Measurements from ENCODE around the gene MRI1. TPM values are rescaled to one million over a fixed set of nuclear protein-coding genes. Genes with fewer than 3 reads are reported as not detected.

Gene MRI1
- total RNA-seq (2021): 30.1 and 33.8 TPM in 2 replicates
- Bru-seq, nascent RNA: percentile 48 among the genes with signal in this experiment
- percentile 63 among the genes with signal in this experiment for BruChase-seq, experiment 1, labeled RNA remaining after a 2-hour chase
- BruChase-seq, experiment 2, labeled RNA remaining after a 6-hour chase: percentile 70 among the genes with signal in this experiment
- long read RNA-seq, partial matches to known transcripts: 1 of 8 reads
- long read RNA-seq, other reads (novel, unspliced or antisense): 4 of 8 reads

DNA sequence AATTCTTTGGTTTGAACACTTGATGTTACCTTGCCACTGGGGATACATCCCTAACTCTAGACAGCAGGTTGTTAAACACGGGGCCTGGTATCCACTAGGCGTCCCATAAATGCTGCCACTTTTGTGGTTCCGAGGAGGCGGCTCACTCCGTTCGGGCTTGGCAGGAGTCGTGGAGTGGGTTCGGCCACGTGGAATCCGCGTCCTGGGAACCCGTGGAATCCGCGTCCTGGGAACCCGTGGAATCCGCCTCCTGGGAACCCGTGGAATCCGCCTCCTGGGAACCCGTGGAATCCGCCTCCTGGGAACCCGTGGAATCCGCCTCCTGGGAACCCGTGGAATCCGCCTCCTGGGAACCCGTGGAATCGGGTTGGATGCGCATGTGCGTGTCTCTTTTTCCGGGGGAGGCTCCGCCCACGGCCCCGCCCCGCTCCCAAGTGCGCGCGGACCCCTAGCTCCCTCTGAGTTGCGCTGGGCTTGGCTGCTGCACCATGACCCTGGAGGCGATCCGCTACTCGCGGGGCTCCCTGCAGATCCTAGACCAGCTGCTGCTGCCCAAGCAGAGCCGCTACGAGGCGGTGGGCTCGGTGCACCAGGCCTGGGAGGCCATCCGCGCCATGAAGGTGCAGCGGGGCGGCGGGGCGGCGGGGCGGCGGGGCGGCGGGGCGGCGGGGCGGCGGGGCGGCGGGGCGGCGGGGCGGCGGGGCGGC is at the start of gene MRI1:
Gene MRI1, plus strand, starts transcription at position 422 of the 707 bp plus-strand sequence. Its CDS starts 67 bp downstream, at position 489.
- BruUV-seq (replicated peaks): TSS peak; percentile 92
- 0 out of 2 replicates have a peak, but pooled peaks cover 3% of the 10 kb centered on the region for H3K36me3 ChIP-seq (ENCODE audit: low read depth)
- ChIA-PET CTCF (interaction anchor here (0.6 to 1.1 kb wide), 2 partner anchors 98 to 108 kb away, joined by 3 to 6 read pairs; no protein-coding TSS in a partner anchor), POLR2A (ENCODE audit: unreplicated experiment) (interaction anchor here (0.5 to 1.0 kb wide), 5 partner anchors 31 to 597 kb away, joined by 3 to 9 read pairs (median 4); partner anchors contain the start of gene ZSWIM4)
- H3K9me2 ChIP-seq (ENCODE audit: insufficient read depth): no peaks in the 10 kb centered on the region
- no peak for TF ChIP-seq EZH2 (IDR thresholded peaks at IDR 0.05; ENCODE audit: low read depth)
- no peaks in the 10 kb centered on the region for H3K9me3 ChIP-seq (ENCODE audit: insufficient read depth, low read depth)
- intact Hi-C loops (cut with micrococcal nuclease; ENCODE audit: unreplicated experiment): loop anchor here (2.0 kb wide), 1 partner anchor 31 kb away; the partner anchor contains the start of gene ZSWIM4
- peak within 1 kb of the TSS; percentile 75 for H2AFZ ChIP-seq
- peak within 1 kb of the TSS; percentile 64 for H3K4me2 ChIP-seq
- peaks cover 21% of the 10 kb centered on the region for H3K79me2 ChIP-seq (ENCODE audit: low read depth)
- H4K20me1 ChIP-seq (ENCODE audit: insufficient read depth): peaks cover 6% of the 10 kb centered on the region; the same call in 1 of the 2 replicates
- H3K27ac ChIP-seq: peak within 1 kb of the TSS; percentile 35; the same call in 1 of the 2 replicates
- H3K4me1 ChIP-seq (replicated peaks; ENCODE audit: insufficient read depth): peaks cover 9% of the 10 kb centered on the region; the same call in 1 of the 2 replicates
- peak within 1 kb of the TSS; percentile 61 for H3K4me3 ChIP-seq
- no peaks in the 10 kb centered on the region for H3K27me3 ChIP-seq (ENCODE audit: insufficient read depth, low read depth)
- DNase-seq: peak in 1 of 2 experiments; percentile 72
- peaks cover 25% of the 10 kb centered on the region; the same call in 1 of the 2 replicates for H3F3A ChIP-seq (ENCODE audit: insufficient read depth, low read depth)

DNA sequence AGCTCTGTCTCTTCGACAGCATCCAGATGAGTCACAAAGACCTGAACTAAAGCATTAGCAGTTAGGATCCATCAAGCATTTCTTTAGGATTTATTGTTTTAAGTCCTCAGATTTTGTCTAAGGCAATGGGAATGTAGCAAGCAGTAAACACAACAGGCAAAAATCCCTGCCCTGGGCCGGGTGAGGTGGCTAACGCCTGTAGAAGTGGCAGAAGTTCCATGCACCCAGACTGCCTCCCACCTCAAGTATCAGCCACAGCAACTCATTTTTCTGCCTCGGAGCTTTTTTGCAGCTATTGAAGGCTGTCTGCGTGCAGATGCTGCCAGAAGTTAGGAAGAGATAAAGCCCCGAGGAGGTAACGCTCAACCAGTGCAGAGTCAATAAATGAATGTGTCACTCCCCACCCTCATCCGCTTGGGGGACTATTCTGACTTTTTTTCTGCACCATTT is 47.1 kb upstream of the MRI1 start:
- intact Hi-C loops (cut with micrococcal nuclease; ENCODE audit: unreplicated experiment): no loop called here
- H3K27me3 ChIP-seq (ENCODE audit: insufficient read depth, low read depth): peaks cover 71% of the 10 kb centered on the region
- H2AFZ ChIP-seq: no peak overlapping the region
- ChIA-PET CTCF (no interaction called here), POLR2A (ENCODE audit: unreplicated experiment) (no interaction called here)
- no peak overlapping the region for H3K4me2 ChIP-seq
- no TSS peak for BruUV-seq (replicated peaks)
- H3K9me2 ChIP-seq (ENCODE audit: insufficient read depth): no peaks in the 10 kb centered on the region
- H3K36me3 ChIP-seq (ENCODE audit: low read depth): no peaks in the 10 kb centered on the region
- TF ChIP-seq, protein P1, sequence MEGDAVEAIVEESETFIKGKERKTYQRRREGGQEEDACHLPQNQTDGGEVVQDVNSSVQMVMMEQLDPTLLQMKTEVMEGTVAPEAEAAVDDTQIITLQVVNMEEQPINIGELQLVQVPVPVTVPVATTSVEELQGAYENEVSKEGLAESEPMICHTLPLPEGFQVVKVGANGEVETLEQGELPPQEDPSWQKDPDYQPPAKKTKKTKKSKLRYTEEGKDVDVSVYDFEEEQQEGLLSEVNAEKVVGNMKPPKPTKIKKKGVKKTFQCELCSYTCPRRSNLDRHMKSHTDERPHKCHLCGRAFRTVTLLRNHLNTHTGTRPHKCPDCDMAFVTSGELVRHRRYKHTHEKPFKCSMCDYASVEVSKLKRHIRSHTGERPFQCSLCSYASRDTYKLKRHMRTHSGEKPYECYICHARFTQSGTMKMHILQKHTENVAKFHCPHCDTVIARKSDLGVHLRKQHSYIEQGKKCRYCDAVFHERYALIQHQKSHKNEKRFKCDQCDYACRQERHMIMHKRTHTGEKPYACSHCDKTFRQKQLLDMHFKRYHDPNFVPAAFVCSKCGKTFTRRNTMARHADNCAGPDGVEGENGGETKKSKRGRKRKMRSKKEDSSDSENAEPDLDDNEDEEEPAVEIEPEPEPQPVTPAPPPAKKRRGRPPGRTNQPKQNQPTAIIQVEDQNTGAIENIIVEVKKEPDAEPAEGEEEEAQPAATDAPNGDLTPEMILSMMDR (conservative IDR thresholded peaks at IDR 0.05): no peak
- no peak for TF ChIP-seq EZH2 (IDR thresholded peaks at IDR 0.05; ENCODE audit: low read depth)
- no peak overlapping the region for H3K27ac ChIP-seq
- H4K20me1 ChIP-seq (ENCODE audit: insufficient read depth): no peaks in the 10 kb centered on the region
- DNase-seq: no peak
- no peaks in the 10 kb centered on the region for H3K9me3 ChIP-seq (ENCODE audit: insufficient read depth, low read depth)
- H3K4me1 ChIP-seq (replicated peaks; ENCODE audit: insufficient read depth): no peaks in the 10 kb centered on the region
- no peak overlapping the region for H3K4me3 ChIP-seq
- H3K79me2 ChIP-seq (ENCODE audit: low read depth): no peaks in the 10 kb centered on the region
- no peaks in the 10 kb centered on the region for H3F3A ChIP-seq (ENCODE audit: insufficient read depth, low read depth)

DNA sequence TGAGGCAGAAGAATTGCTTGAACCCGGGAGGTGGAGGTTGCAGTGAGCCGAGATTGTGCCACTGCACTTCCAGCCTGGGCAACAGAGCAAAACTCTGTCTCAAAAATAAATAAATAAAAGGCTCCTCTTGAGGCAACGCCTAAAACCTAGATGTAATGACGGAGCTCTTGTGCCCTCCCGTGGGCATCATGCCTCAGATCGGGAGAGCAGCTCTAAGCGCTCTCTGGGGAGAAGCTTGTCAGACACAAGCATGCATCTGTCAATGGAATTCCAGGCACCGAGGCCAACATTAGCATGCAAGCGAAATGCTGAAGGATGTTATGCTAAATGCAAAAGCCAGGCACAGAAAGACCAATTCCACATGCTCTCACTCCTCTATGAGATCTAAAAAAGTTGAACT is 45.6 kb upstream of the MRI1 start:
- H3K27ac ChIP-seq: no peak overlapping the region
- intact Hi-C loops (cut with micrococcal nuclease; ENCODE audit: unreplicated experiment): loop anchor here (2.0 kb wide), 1 partner anchor 442 kb away; no protein-coding TSS in a partner anchor
- CTCF ChIA-PET: no interaction called here

More for the DNA sequence above, 45.6 kb upstream of the MRI1 start:
- Histone ChIP-seq H3K79me2 (ENCODE audit: low read depth) (no peaks in the 10 kb centered on the region), H3F3A (ENCODE audit: insufficient read depth, low read depth) (peaks cover 5% of the 10 kb centered on the region; the same call in 1 of the 2 replicates), H2AFZ (no peak overlapping the region), H3K9me2 (ENCODE audit: insufficient read depth) (no peaks in the 10 kb centered on the region), H4K20me1 (ENCODE audit: insufficient read depth) (no peaks in the 10 kb centered on the region), H3K9me3 (ENCODE audit: insufficient read depth, low read depth) (no peaks in the 10 kb centered on the region), H3K4me3 (no peak overlapping the region), H3K4me1 (replicated peaks; ENCODE audit: insufficient read depth) (no peaks in the 10 kb centered on the region), H3K4me2 (no peak overlapping the region), H3K36me3 (ENCODE audit: low read depth) (no peaks in the 10 kb centered on the region), H3K27me3 (ENCODE audit: insufficient read depth, low read depth) (peaks cover 56% of the 10 kb centered on the region)
- peak; percentile 18 to 57 for DNase-seq
- no TSS peak for BruUV-seq (replicated peaks)
- TF ChIP-seq, protein P1 (conservative IDR thresholded peaks at IDR 0.05): peak; percentile 56
- no peak for TF ChIP-seq EZH2 (IDR thresholded peaks at IDR 0.05; ENCODE audit: low read depth)
- POLR2A ChIA-PET (ENCODE audit: unreplicated experiment): no interaction called here
